HepG2 (cell line): ENCODE data around the gene NT5DC2. TPM values are rescaled to one million over a fixed set of nuclear protein-coding genes. Genes with fewer than 3 reads are reported as not detected.
A peak's percentile ranks its signal among the peaks of the same experiment; 100 is the strongest.

Experiments used
- ARID4A ChIP-seq: sonication (generic); formaldehyde crosslinking; IDR thresholded peaks from 2 replicates; pipeline ENCODE4 v1.5.0; 2020; ENCODE audit warnings: mild to moderate bottlenecking, missing genetic modification reagents, borderline replicate concordance
- ASH2L ChIP-seq: fragments of 300-600, 200-600 bp; sonication (generic); IDR thresholded peaks from 2 replicates; pipeline ENCODE4 v1.7.0; 2017; ENCODE audit warnings: low read depth, mild to moderate bottlenecking, moderate library complexity, mixed read lengths, low read length; ENCODE audit not compliant: insufficient read length
- FOXO1 ChIP-seq: sonication (generic); formaldehyde crosslinking; IDR thresholded peaks from 2 replicates; pipeline ENCODE4 v1.4.0; 2020; ENCODE audit warnings: missing genetic modification reagents
- GPN1 ChIP-seq: sonication (generic); formaldehyde crosslinking; IDR thresholded peaks from 2 replicates; pipeline ENCODE4 v1.5.1; 2020; ENCODE audit warnings: missing genetic modification reagents, borderline replicate concordance
- LRRFIP1 ChIP-seq: sonication (generic); formaldehyde crosslinking; conservative IDR thresholded peaks from 2 replicates; pipeline ENCODE4 v1.4.0; 2020; ENCODE audit warnings: missing genetic modification reagents
- NFIC ChIP-seq: IDR thresholded peaks from 2 replicates; pipeline ENCODE4 v1.6.1; 2012; ENCODE audit warnings: mild to moderate bottlenecking, low read length, inconsistent platforms
- NR2F6 ChIP-seq, 2 experiments: IDR thresholded peaks; 2 replicates each; pipeline ENCODE4 v1.6.1; 2016; ENCODE audit warnings: antibody characterized with exemption in 1 of 2, mild to moderate bottlenecking in 1 of 2
- REPIN1 ChIP-seq: sonication (generic); formaldehyde crosslinking; IDR thresholded peaks from 2 replicates; pipeline ENCODE4 v1.8.0; 2022; ENCODE audit warnings: missing genetic modification reagents, low read depth, mild to moderate bottlenecking, borderline replicate concordance
- TFE3 ChIP-seq: IDR thresholded peaks from 2 replicates; pipeline ENCODE4 v1.6.1; 2016
- THAP8 ChIP-seq: sonication (generic); formaldehyde crosslinking; IDR thresholded peaks from 2 replicates; pipeline ENCODE4 v1.5.1; 2020; ENCODE audit warnings: missing genetic modification reagents, mild to moderate bottlenecking, borderline replicate concordance
- ZBTB7A ChIP-seq: sonication (generic); formaldehyde crosslinking; IDR thresholded peaks from 2 replicates; pipeline ENCODE4 v1.8.0; 2022; ENCODE audit warnings: mild to moderate bottlenecking, missing genetic modification reagents
- ZNF251 ChIP-seq: sonication (generic); formaldehyde crosslinking; IDR thresholded peaks from 2 replicates; pipeline ENCODE4 v1.9.0; 2021; ENCODE audit warnings: mild to moderate bottlenecking, missing genetic modification reagents
- ZNF382 ChIP-seq: sonication (generic); formaldehyde crosslinking; IDR thresholded peaks from 2 replicates; pipeline ENCODE4 v1.5.0; 2020; ENCODE audit warnings: missing genetic modification reagents, mild to moderate bottlenecking, borderline replicate concordance
- ZNF670 ChIP-seq: sonication (generic); formaldehyde crosslinking; IDR thresholded peaks from 2 replicates; pipeline ENCODE4 v1.8.0; 2022; ENCODE audit warnings: mild to moderate bottlenecking, missing genetic modification reagents, borderline replicate concordance
- ZNF691 ChIP-seq: sonication (generic); formaldehyde crosslinking; IDR thresholded peaks from 2 replicates; pipeline ENCODE4 v1.4.0; 2020; ENCODE audit warnings: missing genetic modification reagents, low read depth, mild to moderate bottlenecking, borderline replicate concordance
- ZSCAN5A ChIP-seq: sonication (generic); formaldehyde crosslinking; IDR thresholded peaks from 2 replicates; pipeline ENCODE4 v1.8.0; 2022; ENCODE audit warnings: mild to moderate bottlenecking, missing genetic modification reagents, borderline replicate concordance
- polyA plus RNA-seq, 8 experiments: library from polyadenylated mRNA; depleted of rRNA in 3 of 8; stranded (reverse) in 7 of 8; unstranded in 1 of 8; fragments of >200 nt; fragmentation: Illumina TruSeq in 4 of 8; extraction: Trizol in 4 of 8; gene quantifications; 2 replicates each; pipeline versions ENCODE4 v1.2.1 to v1.2.3, GENCODE V29; 2011 to 2016; ENCODE audit warnings: low read depth in 4 of 8, missing spikeins in 1 of 8, mixed read lengths in 1 of 8; ENCODE audit not compliant: insufficient read depth in 1 of 8
- total RNA-seq, 5 experiments: library from RNA; depleted of rRNA; stranded (reverse); fragments of >200 nt; fragmentation: Illumina TruSeq; extraction: Trizol; gene quantifications; 2 replicates each; pipeline ENCODE4 v1.2.3, GENCODE V29; 2016; ENCODE audit warnings: low read depth in 1 of 5

NT5DC2 gene
- total and polyA plus RNA-seq, 2 of the 13 experiments (the other 11 are each of a cell fraction or from before 2014, with no cell fraction given), result 131 to 240 TPM

GRCh38 chr3:52536369-52537164 lies 2.9 kb upstream of the NT5DC2 start, which contains the start of gene UQCC5 (continued):
- TF ChIP-seq GPN1 (CRISPR knock-in tag) (no peak), ASH2L (peak; percentile 78), ZSCAN5A (CRISPR knock-in tag) (0 out of 2 replicates have a peak, but pooled peaks have one; percentile 13), TFE3 (CRISPR knock-in tag) (peak; percentile 83; the same call in 1 of the 2 replicates), FOXO1 (CRISPR knock-in tag) (peak; percentile 61), REPIN1 (CRISPR knock-in tag) (peak; percentile 86), ZNF670 (peak; percentile 90; the same call in 1 of the 2 replicates), ZNF251 (no peak), ZNF382 (CRISPR knock-in tag) (no peak), NFIC (no peak), ZNF691 (CRISPR knock-in tag) (peak; percentile 39; the same call in 1 of the 2 replicates), NR2F6 (IDR thresholded peaks at IDR 0.05) (no peak), NR2F6 (CRISPR knock-in tag; IDR thresholded peaks at IDR 0.05) (peak; percentile 62), THAP8 (CRISPR knock-in tag) (no peak), ARID4A (CRISPR knock-in tag) (peak; percentile 95), LRRFIP1 (no peak), ZBTB7A (CRISPR knock-in tag) (peak; percentile 87)
